H1 (cell line): Measurements from ENCODE around the gene CAMK1G. TPM values are rescaled to one million over a fixed set of nuclear protein-coding genes. Genes with fewer than 3 reads are reported as not detected.

Experiments
- CTCF ChIA-PET: fragments of 300-600 bp; sonication (Branson Sonifier 250); formaldehyde crosslinking; loops from one replicate; lab custom pipeline; 2021; ENCODE audit not compliant: partially characterized antibody; lab: Charles Lee
- POLR2A ChIA-PET: fragments of 300-600 bp; sonication (Branson Sonifier 250); formaldehyde crosslinking; loops from one replicate; lab custom pipeline; 2021; ENCODE audit warnings: inconsistent platforms; ENCODE audit not compliant: partially characterized antibody; lab: Charles Lee
- DNase-seq, 2 experiments: peaks; one replicate each; pipeline versions ENCODE4 v3.0.0 to v3.0.0-alpha.2; 2010 to 2022; ENCODE audit warnings: low spot score in 2 of 2, low read depth in 1 of 2, mixed read lengths in 1 of 2
- FAIRE-seq: peaks from 2 replicates; lab custom pipeline; 2011; peaks lifted over from hg19 to GRCh38; lab: Jason Lieb, UNC
- H2AFZ ChIP-seq: 2 replicates; pipeline ENCODE4 v1.8.1; 2012; ENCODE audit warnings: low read length, inconsistent platforms
- H2AK5ac ChIP-seq: 2 replicates; pipeline ENCODE4 v1.6.1; 2013; ENCODE audit warnings: low read depth, low read length
- H2BK120ac ChIP-seq: replicated peaks from 2 replicates; pipeline ENCODE3; 2013; ENCODE audit warnings: low read depth, low read length, inconsistent platforms
- H2BK12ac ChIP-seq: 2 replicates; pipeline ENCODE4 v1.6.1; 2013; ENCODE audit warnings: low read depth, low read length
- H2BK15ac ChIP-seq: 2 replicates; pipeline ENCODE4 v1.6.1; 2013; ENCODE audit warnings: low read length
- H2BK20ac ChIP-seq: 2 replicates; pipeline ENCODE4 v1.6.1; 2013; ENCODE audit warnings: low read length
- H2BK5ac ChIP-seq: 2 replicates; pipeline ENCODE4 v1.6.1; 2013; ENCODE audit warnings: low read depth, low read length
- H3K14ac ChIP-seq: 2 replicates; pipeline ENCODE4 v1.6.1; 2013; ENCODE audit warnings: inconsistent platforms; ENCODE audit not compliant: insufficient read length
- H3K18ac ChIP-seq: 2 replicates; pipeline ENCODE4 v1.6.1; 2013; ENCODE audit warnings: low read length; ENCODE audit errors: extremely low read depth
- H3K23ac ChIP-seq: 2 replicates; pipeline ENCODE4 v1.6.1; 2013; ENCODE audit warnings: inconsistent platforms; ENCODE audit not compliant: insufficient read length
- H3K23me2 ChIP-seq: 2 replicates; pipeline ENCODE4 v1.6.1; 2013; ENCODE audit warnings: low read depth, low read length
- H3K27ac ChIP-seq: 2 replicates; pipeline ENCODE4 v1.6.1; 2011; ENCODE audit warnings: low read depth, low read length, inconsistent platforms
- H3K27me3 ChIP-seq, 4 experiments: replicated peaks in 1 of 4; 1 replicate in 1 of 4; 2 replicates in 3 of 4; pipeline versions ENCODE4 v1.6.1 to v1.8.1; 2011 to 2013; ENCODE audit warnings: low read length in 3 of 4, mild to moderate bottlenecking in 3 of 4, inconsistent platforms in 2 of 4, mixed read lengths in 2 of 4, moderate library complexity in 1 of 4; ENCODE audit not compliant: control insufficient read depth in 3 of 4, insufficient read depth in 3 of 4; ENCODE audit errors: extremely low read depth in 1 of 4
- H3K36me3 ChIP-seq, 4 experiments: 2 replicates each; pipeline versions ENCODE4 v1.6.1 to v1.8.1; 2011 to 2013; ENCODE audit warnings: mild to moderate bottlenecking in 4 of 4, low read length in 3 of 4, moderate library complexity in 2 of 4, control low read depth in 1 of 4, inconsistent platforms in 1 of 4; ENCODE audit not compliant: insufficient read depth in 4 of 4, control insufficient read depth in 2 of 4
- H3K4ac ChIP-seq: replicated peaks from 2 replicates; pipeline ENCODE3; 2013; ENCODE audit warnings: low read length, low read depth, mixed read lengths, inconsistent platforms; ENCODE audit not compliant: insufficient read length
- H3K4me1 ChIP-seq, 4 experiments: replicated peaks in 1 of 4; 1 replicate in 1 of 4; 2 replicates in 3 of 4; pipeline versions ENCODE4 v1.6.1 to v1.8.1; 2011 to 2013; ENCODE audit warnings: low read length in 3 of 4, inconsistent platforms in 2 of 4, mixed read lengths in 1 of 4; ENCODE audit not compliant: insufficient read depth in 4 of 4, control insufficient read depth in 3 of 4
- H3K4me2 ChIP-seq, 2 experiments: 2 replicates each; pipeline versions ENCODE4 v1.6.1 to v1.8.1; 2011 to 2013; ENCODE audit warnings: low read depth in 2 of 2, low read length in 2 of 2, control low read depth in 1 of 2, inconsistent platforms in 1 of 2, mild to moderate bottlenecking in 1 of 2; ENCODE audit not compliant: insufficient read depth in 1 of 2
- H3K4me3 ChIP-seq, 4 experiments: fragments of 200-600, 300-600 bp in 1 of 4; sonication (generic), shearing (Covaris generic), sonication (Bioruptor Twin) in 1 of 4; 2 replicates each; pipeline versions ENCODE4 v1.5.1 to v1.8.1; 2011 to 2016; ENCODE audit warnings: low read length in 4 of 4, low read depth in 3 of 4, control low read depth in 2 of 4, inconsistent platforms in 2 of 4, mild to moderate bottlenecking in 2 of 4, mixed read lengths in 1 of 4, moderate library complexity in 1 of 4; ENCODE audit not compliant: insufficient read depth in 2 of 4; ENCODE audit errors: extremely low read depth in 1 of 4
- H3K56ac ChIP-seq: replicated peaks from 2 replicates; pipeline ENCODE3; 2013; ENCODE audit warnings: low read depth, mild to moderate bottlenecking, mixed read lengths, low read length, inconsistent platforms; ENCODE audit not compliant: insufficient read length
- H3K79me1 ChIP-seq: 2 replicates; pipeline ENCODE4 v1.6.1; 2013; ENCODE audit warnings: low read depth, low read length, control low read depth
- H3K79me2 ChIP-seq, 2 experiments: 2 replicates each; pipeline versions ENCODE4 v1.6.1 to v1.8.1; 2012 to 2013; ENCODE audit warnings: low read length in 2 of 2, mild to moderate bottlenecking in 2 of 2, inconsistent platforms in 1 of 2; ENCODE audit not compliant: insufficient read depth in 2 of 2, control insufficient read depth in 1 of 2
- H3K9ac ChIP-seq, 4 experiments: replicated peaks in 1 of 4; 1 replicate in 1 of 4; 2 replicates in 3 of 4; pipeline versions ENCODE4 v1.6.1 to v1.8.1; 2011 to 2013; ENCODE audit warnings: low read depth in 3 of 4, low read length in 3 of 4, control low read depth in 2 of 4, mild to moderate bottlenecking in 2 of 4, moderate library complexity in 2 of 4, inconsistent platforms in 1 of 4; ENCODE audit errors: extremely low read depth in 1 of 4
- H3K9me3 ChIP-seq, 2 experiments: 2 replicates each; pipeline versions ENCODE4 v1.6.1 to v1.8.1; 2012 to 2013; ENCODE audit warnings: mild to moderate bottlenecking in 2 of 2, moderate library complexity in 2 of 2, control low read depth in 1 of 2, inconsistent platforms in 1 of 2, low read depth in 1 of 2, low read length in 1 of 2, mixed read lengths in 1 of 2; ENCODE audit not compliant: insufficient read depth in 2 of 2
- H4K20me1 ChIP-seq, 2 experiments: replicated peaks in 1 of 2; 2 replicates each; pipeline versions ENCODE3 to v1.8.1; 2011 to 2013; ENCODE audit warnings: inconsistent platforms in 2 of 2, low read length in 2 of 2, mild to moderate bottlenecking in 1 of 2; ENCODE audit not compliant: insufficient read depth in 2 of 2, control insufficient read depth in 1 of 2
- H4K5ac ChIP-seq: 2 replicates; pipeline ENCODE4 v1.6.1; 2013; ENCODE audit warnings: low read length, low read depth, mixed read lengths, inconsistent platforms; ENCODE audit not compliant: insufficient read length
- H4K8ac ChIP-seq: 2 replicates; pipeline ENCODE4 v1.8.0; 2013; ENCODE audit warnings: mild to moderate bottlenecking, moderate library complexity, low read length, inconsistent platforms; ENCODE audit not compliant: insufficient read depth; ENCODE audit errors: extremely low read depth
- H4K91ac ChIP-seq: replicated peaks from 2 replicates; pipeline ENCODE3; 2013; ENCODE audit warnings: low read length, mixed read lengths, inconsistent platforms; ENCODE audit not compliant: insufficient read length
- BRCA1 ChIP-seq: IDR thresholded peaks from 2 replicates; pipeline ENCODE4 v1.6.1; 2012; ENCODE audit warnings: low read depth, low read length, improper control_type of control experiment
- CTCF ChIP-seq, 3 experiments: IDR thresholded peaks; 1 replicate in 2 of 3; 2 replicates in 1 of 3; pipeline versions ENCODE4 v1.5.1 to v1.6.1; 2011; ENCODE audit warnings: low read length in 3 of 3, mild to moderate bottlenecking in 3 of 3, inconsistent platforms in 2 of 3, low read depth in 1 of 3, moderate library complexity in 1 of 3; ENCODE audit not compliant: insufficient read depth in 1 of 3; ENCODE audit errors: control extremely low read depth in 1 of 3
- GTF2F1 ChIP-seq: IDR thresholded peaks from 2 replicates; pipeline ENCODE4 v1.6.1; 2012; ENCODE audit warnings: low read depth, low read length, improper control_type of control experiment, borderline replicate concordance
- TCF12 ChIP-seq: IDR thresholded peaks from 2 replicates; pipeline ENCODE4 v1.6.1; 2011; ENCODE audit warnings: low read depth, mild to moderate bottlenecking, low read length
- WGBS, 2 experiments: shearing (Covaris generic) in 1 of 2; methylation state at CpG; one replicate each; pipeline versions ENCODE4 v1.1.6 to v1.1.7; 2013 to 2015; ENCODE audit warnings: low lambda C conversion rate in 2 of 2, mixed read lengths in 2 of 2, inconsistent platforms in 1 of 2, low coverage in 1 of 2, missing lambda C conversion rate in 1 of 2; ENCODE audit not compliant: insufficient replicate concordance in 2 of 2, insufficient coverage in 1 of 2, insufficient read length in 1 of 2; ENCODE audit errors: extremely low coverage in 1 of 2, missing lambda C conversion rate in 1 of 2; 5-methylcytosine and 5-hydroxymethylcytosine counted together
- polyA plus RNA-seq, 7 experiments: library from polyadenylated mRNA; depleted of rRNA in 3 of 7; stranded (reverse) in 5 of 7; unstranded in 2 of 7; fragments of >200 nt in 5 of 7; fragments of 200-250 nt in 2 of 7; gene quantifications; 1 replicate in 5 of 7; 2 replicates in 1 of 7; 4 replicates in 1 of 7; pipeline versions ENCODE4 v1.2.1 to v1.2.3, GENCODE V29; 2011 to 2013; ENCODE audit warnings: missing spikeins in 2 of 7, mixed read lengths in 2 of 7
- total RNA-seq: library from RNA; stranded (reverse); fragmentation: NEBNext Ultra II Directional; extraction: Animal tissue kit (Norgen Biotek cat#: 25700); gene quantifications from 2 replicates; pipeline ENCODE4 v1.2.1, GENCODE V29; 2021

The CAMK1G gene
- total and polyA plus RNA-seq, 2 of the 8 experiments (the other 6 are each of a cell fraction or from before 2014, with no cell fraction given), result 1.00 to 1.0 TPM

GRCh38 chr1:209628618-209629299 is 45.2 kb downstream of the CAMK1G start:
- no peak overlapping the region for H2BK120ac ChIP-seq
- TF ChIP-seq TCF12 (no peak), GTF2F1 (no peak), BRCA1 (no peak), CTCF (IDR thresholded peaks at IDR 0.05; ENCODE audit: control extremely low read depth in 1 of 3, insufficient read depth in 1 of 3, low read depth in 1 of 3, low read length in 3 of 3) (no peak)

More at GRCh38 chr1:209628618-209629299, 45.2 kb downstream of the CAMK1G start:
- H4K91ac ChIP-seq, result no peak overlapping the region
- no peaks in the 10 kb centered on the region for H3K23me2 ChIP-seq
- no peak for FAIRE-seq
- no peaks in the 10 kb centered on the region for H3K27me3 ChIP-seq
- no peak overlapping the region for H3K56ac ChIP-seq
- no peak overlapping the region for H2BK20ac ChIP-seq
- H3K4me2 ChIP-seq, result no peak overlapping the region
- DNase-seq, result no peak
- H3K79me2 ChIP-seq, result no peaks in the 10 kb centered on the region
- no peaks in the 10 kb centered on the region for H4K20me1 ChIP-seq
- H4K5ac ChIP-seq, result no peak overlapping the region
- no peaks in the 10 kb centered on the region for H3K9me3 ChIP-seq
- no peak overlapping the region for H3K23ac ChIP-seq
- no peak overlapping the region for H2AK5ac ChIP-seq
- H3K18ac ChIP-seq, result no peak overlapping the region
- H2BK12ac ChIP-seq, result no peak overlapping the region
- no peak overlapping the region for H4K8ac ChIP-seq
- no peak overlapping the region for H3K9ac ChIP-seq
- CTCF ChIA-PET, result interaction anchor here (0.7 to 11.4 kb wide), 17 partner anchors 13 to 99 kb away, joined by 3 to 365 read pairs (median 5); partner anchors contain the start of genes CAMK1G, G0S2 and LAMB3
- H3K4me3 ChIP-seq, result no peak overlapping the region
- no peaks in the 10 kb centered on the region for H3K36me3 ChIP-seq
- no peak overlapping the region for H2AFZ ChIP-seq
- H2BK15ac ChIP-seq, result no peak overlapping the region
- H2BK5ac ChIP-seq, result no peak overlapping the region
- POLR2A ChIA-PET, result no interaction called here
- H3K27ac ChIP-seq, result no peak overlapping the region
- H3K4me1 ChIP-seq, result peaks cover 0 to 15% (median 9%) of the 10 kb centered on the region in 4 experiments; a peak in 4 of 7 replicates
- no peaks in the 10 kb centered on the region for H3K79me1 ChIP-seq
- no peak overlapping the region for H3K14ac ChIP-seq
- H3K4ac ChIP-seq, result no peak overlapping the region
- 93% methylated on average over 7 of the region's 7 CpGs; no CpG with 5 or more reads in 1 of the 2 experiments for WGBS, 2 experiments
